ENCODE measurements around the gene AKT2. TPM values are rescaled to one million over a fixed set of nuclear protein-coding genes. Genes with fewer than 3 reads are reported as not detected.

The AKT2 gene
- total and polyA plus RNA-seq, 7 donors, result 28.0 to 107 (median 74.4) TPM

- H3K27me3 ChIP-seq, result no peaks in the 10 kb centered on the region
- no peaks in the 10 kb centered on the region for H3K9me3 ChIP-seq
- intact Hi-C loops (cut with DNase I), result loop anchor here (2.0 to 10.0 kb wide), 3 partner anchors 220 to 330 kb away; no protein-coding TSS in a partner anchor
- no peaks in the 10 kb centered on the region for H3K36me3 ChIP-seq
- no peak for DNase-seq
- WGBS, 2 donors, result 76 to 77% methylated on average over 4 of the region's 4 CpGs
- H3K27ac ChIP-seq, result no peak overlapping the region
- H3K4me1 ChIP-seq, result peaks cover 0 to 3% (median 0%) of the 10 kb centered on the region in 4 donors
- TF ChIP-seq EP300 (IDR thresholded peaks at IDR 0.05) (no peak), POLR2AphosphoS5 (IDR thresholded peaks at IDR 0.05) (no peak), POLR2A (IDR thresholded peaks at IDR 0.05) (no peak)
- TF ChIP-seq, protein P1, sequence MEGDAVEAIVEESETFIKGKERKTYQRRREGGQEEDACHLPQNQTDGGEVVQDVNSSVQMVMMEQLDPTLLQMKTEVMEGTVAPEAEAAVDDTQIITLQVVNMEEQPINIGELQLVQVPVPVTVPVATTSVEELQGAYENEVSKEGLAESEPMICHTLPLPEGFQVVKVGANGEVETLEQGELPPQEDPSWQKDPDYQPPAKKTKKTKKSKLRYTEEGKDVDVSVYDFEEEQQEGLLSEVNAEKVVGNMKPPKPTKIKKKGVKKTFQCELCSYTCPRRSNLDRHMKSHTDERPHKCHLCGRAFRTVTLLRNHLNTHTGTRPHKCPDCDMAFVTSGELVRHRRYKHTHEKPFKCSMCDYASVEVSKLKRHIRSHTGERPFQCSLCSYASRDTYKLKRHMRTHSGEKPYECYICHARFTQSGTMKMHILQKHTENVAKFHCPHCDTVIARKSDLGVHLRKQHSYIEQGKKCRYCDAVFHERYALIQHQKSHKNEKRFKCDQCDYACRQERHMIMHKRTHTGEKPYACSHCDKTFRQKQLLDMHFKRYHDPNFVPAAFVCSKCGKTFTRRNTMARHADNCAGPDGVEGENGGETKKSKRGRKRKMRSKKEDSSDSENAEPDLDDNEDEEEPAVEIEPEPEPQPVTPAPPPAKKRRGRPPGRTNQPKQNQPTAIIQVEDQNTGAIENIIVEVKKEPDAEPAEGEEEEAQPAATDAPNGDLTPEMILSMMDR (IDR thresholded peaks at IDR 0.05), result no peak
- H3K4me3 ChIP-seq, result no peak overlapping the region
Measured at GRCh38 chr19:40304306-40304705, 19.2 kb upstream of the AKT2 start.

- Histone ChIP-seq H3K4me3 (no peak overlapping the region), H3K9me3 (no peaks in the 10 kb centered on the region), H3K4me1 (peaks cover 0 to 3% (median 0%) of the 10 kb centered on the region in 4 donors), H3K27ac (no peak overlapping the region), H3K27me3 (no peaks in the 10 kb centered on the region), H3K36me3 (no peaks in the 10 kb centered on the region)
- intact Hi-C loops (cut with DNase I), result loop anchor here (2.0 to 10.0 kb wide), 3 partner anchors 221 to 331 kb away; no protein-coding TSS in a partner anchor
- DNase-seq, result no peak
- TF ChIP-seq, protein P1 (IDR thresholded peaks at IDR 0.05), result no peak
- no peak for TF ChIP-seq POLR2A (IDR thresholded peaks at IDR 0.05)
- no peak for TF ChIP-seq EP300 (IDR thresholded peaks at IDR 0.05)
- TF ChIP-seq POLR2AphosphoS5 (IDR thresholded peaks at IDR 0.05), result no peak
- 74 to 89% methylated on average over 2 of the region's 2 CpGs for WGBS, 2 donors
Measured at GRCh38 chr19:40303765-40304164, 18.6 kb upstream of the AKT2 start.

GRCh38 chr19:40302224-40303011 is 17.3 kb upstream of the AKT2 start:
- Histone ChIP-seq H3K36me3 (no peaks in the 10 kb centered on the region), H3K27ac (no peak overlapping the region), H3K4me3 (no peak overlapping the region), H3K9me3 (no peaks in the 10 kb centered on the region), H3K4me1 (peaks cover 0 to 3% (median 0%) of the 10 kb centered on the region in 4 donors), H3K27me3 (no peaks in the 10 kb centered on the region)
- 90 to 92% methylated on average over 6 of the region's 6 CpGs for WGBS, 2 donors
- TF ChIP-seq POLR2A (IDR thresholded peaks at IDR 0.05) (no peak), POLR2AphosphoS5 (IDR thresholded peaks at IDR 0.05) (no peak), EP300 (IDR thresholded peaks at IDR 0.05) (no peak)
- TF ChIP-seq, protein P1 (IDR thresholded peaks at IDR 0.05), result no peak
- intact Hi-C loops (cut with DNase I), result loop anchor here (10.0 kb wide), 2 partner anchors 222 to 292 kb away; no protein-coding TSS in a partner anchor
- no peak for DNase-seq

GRCh38 chr19:40300668-40301067 is 15.5 kb upstream of the AKT2 start:
- H3K9me3 ChIP-seq, result no peaks in the 10 kb centered on the region
- H3K27ac ChIP-seq, result no peak overlapping the region
- no peak for DNase-seq
- peaks cover 0 to 3% (median 0%) of the 10 kb centered on the region in 4 donors for H3K4me1 ChIP-seq
- 90 to 94% methylated on average over 4 of the region's 4 CpGs for WGBS, 2 donors
- TF ChIP-seq POLR2AphosphoS5 (IDR thresholded peaks at IDR 0.05), result no peak
- TF ChIP-seq POLR2A (IDR thresholded peaks at IDR 0.05), result no peak
- TF ChIP-seq, protein P1 (IDR thresholded peaks at IDR 0.05), result no peak
- no peak for TF ChIP-seq EP300 (IDR thresholded peaks at IDR 0.05)
- no peaks in the 10 kb centered on the region for H3K27me3 ChIP-seq
- no peak overlapping the region for H3K4me3 ChIP-seq
- H3K36me3 ChIP-seq, result no peaks in the 10 kb centered on the region
- intact Hi-C loops (cut with DNase I), result loop anchor here (10.0 kb wide), 2 partner anchors 224 to 294 kb away; no protein-coding TSS in a partner anchor
